Stimulated activated CD4-positive, alpha-beta T cell treated with anti-CD3 and anti-CD28 coated beads, Interleukin-4, amount 100 ng/mL, for 4 hours (primary cell): ENCODE data around the gene PAX9.

ENCODE experiments used
- DNase-seq, 2 experiments: peaks; one replicate each; pipeline ENCODE4 v3.0.0-alpha.2; 2020

Gene PAX9

DNA sequence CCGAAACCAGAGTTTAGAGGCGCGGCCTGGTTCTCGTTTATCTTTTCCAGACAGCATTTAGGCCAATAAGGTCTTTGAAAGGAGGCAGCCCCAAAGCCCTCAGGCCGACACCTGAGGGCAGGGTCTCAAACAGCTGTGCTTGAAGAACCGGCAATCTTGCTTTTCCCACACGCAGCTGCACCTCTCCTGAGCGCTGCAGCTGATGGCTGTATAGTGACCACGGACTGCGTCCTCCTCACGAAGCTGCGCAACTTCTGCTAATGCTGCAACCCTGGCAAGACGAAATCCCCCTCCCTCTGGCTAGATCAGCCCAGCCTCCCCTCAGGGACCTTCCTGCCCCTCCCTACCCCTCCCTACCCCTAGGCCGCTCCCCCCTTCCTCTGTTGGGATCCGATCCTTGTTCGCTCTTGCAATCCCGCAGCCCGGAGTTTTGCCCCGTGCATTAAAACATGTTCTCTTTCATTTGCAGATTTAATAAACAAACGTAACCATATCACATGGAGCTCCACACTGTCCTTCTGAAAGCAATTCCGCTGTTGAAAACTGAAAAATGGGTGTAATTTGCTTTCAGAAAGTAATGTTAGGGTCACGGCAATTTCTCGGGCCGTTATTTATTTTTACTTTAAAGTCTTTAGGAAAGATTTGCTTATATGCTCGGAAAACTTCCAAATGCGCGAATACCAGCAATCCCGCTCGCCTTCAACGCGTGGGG is 4.8 kb upstream of the PAX9 start:
- no peak for DNase-seq

DNA sequence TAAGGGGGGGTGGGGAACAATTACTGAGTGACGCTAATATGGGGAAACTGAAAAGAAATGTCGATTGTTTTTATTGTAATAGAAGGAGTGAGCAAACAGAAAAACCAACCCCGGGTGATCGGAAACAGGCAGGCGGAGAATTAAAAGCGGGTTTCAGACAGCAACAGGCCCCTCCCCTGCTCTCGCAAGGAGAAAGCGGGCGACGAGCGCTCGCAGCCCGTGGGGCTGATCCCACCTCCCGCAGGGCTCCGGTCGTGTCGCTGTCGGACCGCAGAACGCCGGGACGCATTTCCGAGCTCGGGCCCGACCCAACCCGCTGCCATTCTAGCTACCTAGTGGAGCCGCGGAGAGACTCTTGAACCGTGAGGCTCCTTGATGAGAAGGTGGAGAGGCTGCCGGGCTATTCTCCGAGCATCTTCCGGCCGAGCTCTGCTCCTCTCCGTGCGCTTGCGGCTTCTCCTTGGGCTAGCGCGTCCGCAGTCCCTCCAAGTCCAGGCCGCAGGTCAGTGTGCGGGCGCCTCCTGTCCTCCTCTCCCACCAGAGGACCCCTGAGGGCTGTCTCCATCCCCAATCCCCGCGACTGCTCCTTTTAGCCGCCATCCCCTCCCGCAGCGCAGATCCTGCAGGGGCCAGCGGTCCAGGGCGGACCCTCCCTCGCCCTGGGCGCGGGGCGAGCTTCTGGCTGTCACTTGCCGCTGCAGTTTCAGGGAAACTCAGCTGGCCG is 4.1 kb upstream of the PAX9 start:
- no peak for DNase-seq

DNA sequence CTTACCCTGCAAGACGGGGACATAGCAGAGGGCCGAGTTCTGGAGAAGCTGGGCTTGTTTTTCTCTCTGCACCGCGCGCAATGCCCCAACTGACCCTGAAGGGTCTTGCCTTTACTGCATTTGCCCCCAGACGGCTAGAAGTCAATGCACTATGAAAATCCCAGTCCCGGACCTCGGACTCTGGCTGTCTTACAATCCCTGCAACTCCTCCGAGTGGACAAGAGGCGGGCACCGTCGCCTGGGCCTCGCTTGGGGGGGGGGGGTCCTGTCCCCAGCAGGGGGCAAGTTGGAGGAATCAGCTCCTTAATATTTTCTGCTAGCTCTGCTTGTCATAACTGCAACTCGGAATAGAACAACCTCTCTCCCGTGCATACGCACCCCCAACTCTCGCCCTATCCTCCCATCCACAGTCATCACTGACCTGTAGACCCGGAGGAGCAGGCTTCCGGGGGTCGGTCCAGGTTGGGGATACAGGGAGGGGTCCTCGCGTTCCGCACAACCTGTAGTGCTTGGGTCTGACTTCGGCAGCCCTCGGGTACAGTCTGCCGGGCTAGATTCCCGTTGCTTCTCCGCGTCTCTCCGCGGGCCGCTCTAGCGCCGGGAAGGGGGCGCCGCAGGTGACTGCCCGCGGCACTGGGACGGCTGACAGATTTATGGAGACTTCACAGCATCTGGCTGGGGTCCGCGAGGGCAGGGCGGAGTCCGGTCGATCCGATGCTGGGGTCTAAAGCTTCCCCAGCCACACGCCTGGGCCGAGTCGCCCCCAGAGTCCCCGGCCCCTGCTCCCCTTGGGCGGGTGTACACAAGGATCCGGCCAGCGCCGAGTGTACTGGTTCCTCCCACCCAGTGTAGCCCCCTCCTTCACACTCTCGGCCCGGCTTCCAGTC is 3.3 kb upstream of the PAX9 start:
- no peak for DNase-seq

DNA sequence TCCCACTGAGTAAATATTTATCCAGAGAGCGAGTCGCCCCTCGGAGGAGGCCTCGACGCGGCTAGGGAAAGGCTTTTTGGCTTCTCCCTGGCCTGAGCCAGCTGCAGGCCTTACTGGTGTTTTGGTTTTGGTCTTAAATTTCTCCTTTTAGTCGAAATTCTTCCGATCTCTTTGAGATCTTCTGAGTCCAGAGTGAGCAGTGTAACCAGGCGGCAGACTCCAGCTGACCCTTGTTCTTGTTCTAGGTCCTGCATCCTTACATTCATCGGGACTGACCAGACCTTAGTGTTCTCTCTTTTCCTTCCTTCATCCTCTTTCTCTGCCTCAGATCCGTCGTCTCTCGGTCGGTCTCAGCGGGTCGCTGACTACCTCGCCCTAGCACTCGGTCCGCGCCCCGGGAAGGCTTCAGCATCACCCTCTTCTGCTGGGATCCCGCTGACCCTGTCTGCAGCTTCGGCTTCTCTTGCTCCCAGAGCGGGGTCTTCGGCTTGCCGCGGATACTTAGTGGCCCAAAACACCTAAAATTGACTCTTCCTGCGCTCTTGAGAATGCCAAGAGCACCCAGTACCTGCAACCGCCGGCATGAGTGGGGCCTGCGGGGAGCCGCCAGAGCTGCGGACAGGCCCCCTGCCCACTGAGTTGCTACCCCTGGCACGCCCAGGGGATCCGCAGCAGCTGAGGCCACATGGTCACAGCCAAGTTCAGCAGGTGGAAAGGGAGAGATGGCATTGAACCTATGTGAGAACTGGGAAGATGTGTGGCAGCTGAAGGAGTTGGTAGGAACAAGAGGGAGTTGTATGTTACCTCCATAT is 2.4 kb upstream of the PAX9 start:
- no peak for DNase-seq

DNA sequence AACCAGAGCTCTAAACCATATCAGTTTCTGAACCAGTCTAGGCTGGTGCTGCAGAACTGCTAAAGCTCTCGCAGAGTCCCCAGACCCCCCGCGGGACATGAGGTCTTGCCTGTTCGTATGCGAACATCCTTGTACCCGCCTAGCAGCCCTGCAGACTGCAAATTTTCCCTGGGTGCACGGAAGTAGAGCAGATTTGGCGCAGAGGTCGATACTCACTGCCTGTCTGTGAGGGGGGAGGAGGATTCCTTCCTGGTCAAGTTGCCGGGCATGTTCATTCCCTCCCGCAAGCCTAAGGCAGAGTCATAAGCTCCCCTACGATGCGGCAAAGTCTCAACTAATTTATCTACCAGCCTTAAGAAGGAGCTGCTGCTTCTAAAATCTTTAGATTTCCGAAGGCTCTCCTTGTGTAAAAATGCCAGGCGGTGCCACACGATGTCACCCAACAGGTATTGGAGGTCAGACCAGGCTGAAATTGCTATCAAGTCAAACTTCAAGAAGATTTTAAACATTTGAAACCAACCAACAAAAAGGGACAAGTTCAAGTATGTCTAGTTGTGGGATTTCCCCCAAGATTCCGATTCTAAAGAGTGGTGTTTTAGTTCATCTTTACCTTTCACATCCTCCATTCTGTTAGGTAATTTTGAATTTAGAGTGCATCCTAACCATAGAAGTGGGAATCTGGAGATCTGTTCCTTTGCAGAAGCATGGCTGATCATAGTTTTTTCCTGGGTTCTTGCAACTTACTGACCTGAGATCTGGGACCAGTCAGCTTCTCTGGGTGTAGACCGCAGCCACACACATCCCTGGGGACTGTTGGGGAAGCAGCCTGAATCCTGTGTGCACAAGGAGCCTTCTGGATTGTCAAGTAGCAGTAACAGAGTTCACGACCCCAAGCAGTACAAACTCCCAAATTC is 1.6 kb upstream of the PAX9 start:
- DNase-seq: no peak

DNA sequence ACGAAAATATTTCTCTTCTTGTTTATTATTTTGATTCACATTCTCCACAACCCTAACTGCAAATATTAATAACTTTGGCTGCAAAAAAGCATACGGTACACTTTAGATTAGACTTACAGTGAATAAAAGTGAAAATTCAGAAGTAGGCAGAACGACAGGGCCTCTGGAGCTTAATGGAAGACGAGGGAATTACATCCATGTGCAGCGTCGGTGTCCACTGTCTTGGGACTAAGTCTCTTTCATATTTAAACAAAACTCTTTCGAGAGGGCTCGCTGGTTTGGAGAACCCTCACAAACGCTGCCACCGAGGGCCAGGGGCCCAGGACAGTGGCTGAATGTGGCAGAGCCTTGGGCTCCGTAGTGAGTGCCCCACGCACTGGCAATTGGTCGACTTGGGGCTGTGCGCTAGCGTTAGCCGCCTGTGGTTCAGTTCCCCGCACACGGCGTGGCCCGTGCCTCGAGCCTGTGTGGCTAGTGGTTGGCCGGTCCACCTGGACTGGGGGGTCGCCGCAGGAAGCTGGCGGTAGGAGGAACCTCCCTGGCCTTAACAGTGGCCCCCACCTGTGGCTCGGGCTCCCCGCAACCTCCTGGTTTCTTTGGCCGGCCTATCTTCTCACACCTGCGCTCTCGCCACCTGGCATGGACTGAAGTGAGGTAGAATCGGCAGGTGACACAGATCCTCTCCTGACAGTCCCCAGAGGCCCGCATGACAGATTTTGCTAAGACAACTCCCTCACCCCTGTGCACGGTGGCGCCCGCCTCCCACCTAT is 739 bp upstream of the PAX9 start:
- no peak for DNase-seq

DNA sequence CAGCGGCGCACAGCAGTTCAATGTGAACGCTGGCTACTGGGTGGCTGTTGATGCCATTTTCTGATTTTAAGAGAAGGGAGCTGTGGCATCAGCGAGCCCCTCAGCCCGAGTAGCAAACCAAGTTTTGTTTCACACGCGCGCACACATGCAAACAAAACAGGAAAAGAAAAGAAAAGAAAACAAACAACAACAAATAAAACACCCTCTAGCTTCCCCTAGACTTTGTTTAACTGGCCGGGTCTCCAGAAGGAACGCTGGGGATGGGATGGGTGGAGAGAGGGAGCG is 540 bp downstream of the PAX9 start:
- no peak for DNase-seq

DNA sequence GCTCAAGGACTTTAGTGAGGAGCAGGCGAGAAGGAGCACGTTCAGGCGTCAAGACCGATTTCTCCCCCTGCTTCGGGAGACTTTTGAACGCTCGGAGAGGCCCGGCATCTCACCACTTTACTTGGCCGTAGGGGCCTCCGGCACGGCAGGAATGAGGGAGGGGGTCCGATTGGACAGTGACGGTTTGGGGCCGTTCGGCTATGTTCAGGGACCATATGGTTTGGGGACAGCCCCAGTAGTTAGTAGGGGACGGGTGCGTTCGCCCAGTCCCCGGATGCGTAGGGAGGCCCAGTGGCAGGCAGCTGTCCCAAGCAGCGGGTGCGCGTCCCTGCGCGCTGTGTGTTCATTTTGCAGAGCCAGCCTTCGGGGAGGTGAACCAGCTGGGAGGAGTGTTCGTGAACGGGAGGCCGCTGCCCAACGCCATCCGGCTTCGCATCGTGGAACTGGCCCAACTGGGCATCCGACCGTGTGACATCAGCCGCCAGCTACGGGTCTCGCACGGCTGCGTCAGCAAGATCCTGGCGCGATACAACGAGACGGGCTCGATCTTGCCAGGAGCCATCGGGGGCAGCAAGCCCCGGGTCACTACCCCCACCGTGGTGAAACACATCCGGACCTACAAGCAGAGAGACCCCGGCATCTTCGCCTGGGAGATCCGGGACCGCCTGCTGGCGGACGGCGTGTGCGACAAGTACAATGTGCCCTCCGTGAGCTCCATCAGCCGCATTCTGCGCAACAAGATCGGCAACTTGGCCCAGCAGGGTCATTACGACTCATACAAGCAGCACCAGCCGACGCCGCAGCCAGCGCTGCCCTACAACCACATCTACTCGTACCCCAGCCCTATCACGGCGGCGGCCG is 1.1 kb downstream of the PAX9 start:
- DNase-seq: no peak

DNA sequence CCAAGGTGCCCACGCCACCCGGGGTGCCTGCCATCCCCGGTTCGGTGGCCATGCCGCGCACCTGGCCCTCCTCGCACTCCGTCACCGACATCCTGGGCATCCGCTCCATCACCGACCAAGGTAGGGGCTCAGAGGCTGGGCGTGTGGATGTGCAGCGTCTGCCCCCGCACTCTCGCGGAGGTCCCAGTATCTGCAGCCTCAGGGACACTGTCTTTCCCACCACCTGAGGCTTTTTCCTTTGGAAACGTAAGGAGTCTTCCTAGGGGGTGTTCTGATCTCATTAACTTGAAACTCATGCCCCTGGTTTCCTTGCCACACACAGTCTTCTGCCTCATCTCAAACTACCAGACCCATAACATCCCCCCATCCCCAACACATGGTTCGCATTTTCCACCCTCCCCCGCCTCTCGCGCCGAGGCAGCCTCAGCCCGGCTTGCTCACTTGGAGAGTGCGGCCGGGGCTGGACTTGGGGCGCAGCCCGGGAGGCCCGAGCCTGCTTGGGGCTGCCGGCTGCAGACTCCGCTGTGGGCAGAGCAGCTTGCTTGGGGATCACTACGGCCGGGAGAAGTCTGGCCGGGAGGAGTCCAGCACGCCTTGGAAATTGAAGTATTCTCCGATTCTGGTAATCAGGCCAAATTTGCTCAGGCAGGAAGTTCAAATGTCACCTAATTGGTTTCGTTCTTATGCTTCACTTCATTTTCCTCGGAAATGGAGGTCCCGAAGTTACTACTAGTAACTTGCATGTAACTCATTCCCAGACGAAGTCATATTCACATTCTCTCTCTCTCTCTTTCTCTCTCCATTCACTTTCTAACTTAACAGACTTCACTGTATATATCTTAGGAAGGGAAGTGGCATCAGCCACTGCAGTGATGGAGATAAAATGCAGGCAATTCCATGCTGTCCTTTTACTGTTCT is 2.0 kb downstream of the PAX9 start:
- no peak for DNase-seq

DNA sequence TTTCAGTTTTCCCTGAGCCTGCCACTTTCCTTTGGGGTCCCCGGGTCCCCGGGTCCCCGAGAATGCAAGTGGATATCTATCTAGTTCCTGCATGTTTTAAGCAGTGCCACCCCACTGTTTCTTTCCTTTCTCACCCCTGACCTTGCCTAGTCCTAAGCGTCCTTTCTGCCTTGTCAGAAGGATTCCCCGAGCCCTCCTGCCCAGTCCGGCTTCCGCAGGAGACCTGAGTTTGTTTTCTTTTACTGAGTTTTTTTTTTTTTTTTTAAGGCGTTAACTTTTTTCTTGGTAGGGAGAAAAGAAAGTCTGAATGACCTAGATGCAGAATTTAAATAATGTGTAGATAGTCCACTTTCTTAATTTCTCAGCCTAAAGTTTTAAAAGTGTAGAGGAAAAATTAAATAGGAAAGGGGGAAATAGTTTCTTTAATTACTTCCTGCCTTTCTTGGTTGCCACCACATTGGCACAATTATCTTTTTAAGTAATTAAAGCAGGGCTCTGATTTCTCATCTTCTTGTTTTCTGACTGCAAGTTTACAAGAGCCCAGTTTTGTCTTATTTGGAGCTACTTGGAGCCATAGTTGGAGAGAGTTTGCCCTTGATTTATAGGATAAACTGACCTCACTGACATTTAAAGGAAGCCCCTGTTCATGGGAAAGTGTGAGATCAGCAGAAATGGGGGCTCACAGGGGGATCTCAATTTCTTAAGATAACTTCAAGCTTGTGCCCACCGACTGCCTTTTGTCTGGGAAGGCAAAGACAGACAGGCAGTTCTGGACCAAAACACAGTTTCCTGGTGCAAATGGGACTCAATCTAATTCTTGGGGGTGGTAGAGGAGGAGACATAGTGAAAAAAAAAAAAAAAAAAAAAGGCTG is 2.9 kb downstream of the PAX9 start:
- DNase-seq: no peak

DNA sequence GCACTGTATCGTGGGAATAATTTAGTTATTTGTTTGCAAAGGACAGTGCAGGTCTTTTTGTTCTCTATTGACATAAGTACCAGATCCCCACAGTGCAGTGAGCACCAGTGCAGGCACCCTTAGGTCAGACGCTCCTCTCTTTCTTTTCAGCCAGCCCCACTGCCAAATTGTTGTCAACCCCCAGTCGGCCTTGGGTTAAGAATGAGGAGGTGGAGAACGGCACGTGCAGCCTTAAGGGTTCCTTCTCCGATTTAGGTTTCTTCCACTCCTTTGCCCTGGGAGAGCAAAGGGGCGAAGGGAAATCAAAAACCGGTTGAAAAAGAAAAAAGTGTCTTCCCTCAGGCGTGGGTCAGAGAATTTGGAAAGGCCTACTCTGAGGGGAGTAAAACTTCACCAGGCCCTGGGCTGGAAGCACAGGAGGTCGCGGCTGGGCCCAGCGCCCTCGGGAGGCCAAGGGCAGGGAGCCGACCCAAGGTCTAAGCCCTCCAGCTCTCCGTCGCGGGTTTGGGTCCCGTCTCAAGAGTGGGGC is 4.3 kb downstream of the PAX9 start:
- no peak for DNase-seq

DNA sequence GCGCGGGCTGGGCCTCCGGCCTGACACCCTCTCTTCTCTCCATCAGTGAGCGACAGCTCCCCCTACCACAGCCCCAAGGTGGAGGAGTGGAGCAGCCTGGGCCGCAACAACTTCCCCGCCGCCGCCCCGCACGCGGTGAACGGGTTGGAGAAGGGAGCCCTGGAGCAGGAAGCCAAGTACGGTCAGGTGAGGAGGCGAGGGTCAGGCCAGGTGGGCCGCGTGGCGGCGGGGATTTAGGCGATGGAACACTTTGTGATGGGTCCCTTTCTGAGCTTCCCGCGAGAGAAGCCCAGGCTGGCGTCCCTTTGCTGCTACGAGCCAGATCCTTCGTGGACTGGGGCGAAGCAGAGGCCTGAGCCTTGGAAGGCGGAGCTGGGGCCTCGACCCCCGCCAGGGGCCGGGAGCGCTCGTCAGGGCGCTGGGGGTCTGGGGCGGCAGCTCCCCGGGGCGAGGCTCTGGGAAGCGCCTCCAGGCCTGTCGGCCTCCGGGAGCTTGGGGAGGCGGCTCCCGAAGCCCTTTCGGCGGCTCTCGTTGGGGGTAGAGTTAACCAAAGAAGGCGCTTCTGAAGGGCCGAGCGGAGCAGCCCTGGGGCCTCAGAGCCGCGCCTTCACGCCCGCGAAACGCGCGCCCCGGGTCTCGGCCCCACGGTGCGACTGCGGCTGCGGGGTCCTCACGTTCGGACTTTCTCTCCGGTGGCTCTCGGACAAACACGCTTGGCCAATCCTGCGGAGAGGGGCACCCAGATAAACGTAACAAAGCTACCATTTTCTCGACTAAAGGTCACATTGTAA is 5.0 kb downstream of the PAX9 start:
- DNase-seq: no peak

DNA sequence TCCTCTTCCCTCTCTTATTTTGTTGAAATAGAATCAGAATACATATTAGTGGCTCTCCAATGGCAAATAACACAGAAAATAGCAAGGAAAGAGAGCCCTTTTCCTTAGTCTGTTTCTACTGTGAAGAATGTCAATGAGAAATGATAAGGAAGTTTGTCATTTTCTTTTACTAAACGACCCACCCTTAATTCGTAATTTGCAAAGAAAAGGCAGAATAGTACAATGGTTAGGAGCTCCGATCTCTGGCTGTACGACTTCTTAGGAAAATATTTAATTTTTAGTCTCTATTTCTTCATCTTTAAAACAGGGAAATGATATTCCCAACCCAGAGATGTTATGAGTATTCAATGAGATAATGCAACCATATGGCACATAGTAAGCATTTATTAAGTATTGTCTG is 6.0 kb downstream of the PAX9 start:
- no peak for DNase-seq

DNA sequence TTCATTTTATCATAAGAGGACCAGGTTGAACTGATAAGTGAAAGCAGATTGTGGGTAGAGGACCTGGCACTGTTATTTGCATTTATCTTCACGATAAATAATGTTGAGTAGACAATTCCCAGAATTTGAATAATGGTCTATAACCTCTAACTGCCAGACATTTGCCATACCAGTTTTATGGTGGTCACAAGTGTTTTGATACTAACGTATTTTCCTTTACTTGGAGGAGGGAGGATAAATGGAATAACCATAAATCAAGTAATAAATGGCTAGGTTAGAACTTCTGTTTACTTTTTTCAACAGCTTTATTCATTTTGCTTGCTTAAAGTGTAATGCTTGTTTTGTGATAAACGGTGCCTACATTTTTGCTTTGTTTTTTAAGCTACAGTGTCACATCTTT is 9.5 kb downstream of the PAX9 start:
- no peak for DNase-seq

DNA sequence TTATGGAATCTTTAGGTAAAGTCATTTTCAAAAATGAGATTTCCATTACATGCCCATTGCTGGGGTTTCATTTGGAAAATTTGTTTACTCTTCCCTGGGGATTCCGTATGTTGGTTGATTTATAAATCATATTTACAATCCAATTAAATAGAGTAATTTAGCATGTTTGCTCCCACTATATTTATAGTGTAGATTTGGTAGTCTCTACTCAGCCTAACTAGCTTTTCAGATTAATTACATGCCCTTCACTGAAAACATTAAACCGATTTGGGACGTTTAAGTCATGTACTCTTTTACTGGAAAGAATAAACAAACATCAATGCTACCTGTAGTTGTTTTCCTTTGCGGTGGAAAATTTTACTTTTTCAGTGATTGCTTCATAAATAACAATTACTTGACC is 10.4 kb downstream of the PAX9 start:
- DNase-seq: no peak

DNA sequence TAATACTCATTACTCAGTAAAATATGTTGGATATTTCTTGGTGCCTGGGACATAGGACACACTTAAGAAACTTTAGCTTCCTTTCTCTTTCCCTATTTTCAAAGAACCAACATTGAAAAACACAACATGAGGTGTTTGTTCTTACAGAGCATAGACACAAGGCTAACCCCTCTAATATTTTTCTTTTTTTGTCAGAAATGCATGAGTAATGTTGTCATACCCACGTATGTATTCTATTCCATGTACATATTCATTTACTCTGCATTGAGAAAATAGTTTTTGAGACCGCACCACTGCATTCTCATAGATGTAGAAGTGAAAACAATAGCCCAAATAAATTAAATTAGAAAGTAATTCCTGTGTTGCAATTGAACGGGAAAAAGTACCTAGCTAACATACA is 13.0 kb downstream of the PAX9 start:
- DNase-seq: no peak

DNA sequence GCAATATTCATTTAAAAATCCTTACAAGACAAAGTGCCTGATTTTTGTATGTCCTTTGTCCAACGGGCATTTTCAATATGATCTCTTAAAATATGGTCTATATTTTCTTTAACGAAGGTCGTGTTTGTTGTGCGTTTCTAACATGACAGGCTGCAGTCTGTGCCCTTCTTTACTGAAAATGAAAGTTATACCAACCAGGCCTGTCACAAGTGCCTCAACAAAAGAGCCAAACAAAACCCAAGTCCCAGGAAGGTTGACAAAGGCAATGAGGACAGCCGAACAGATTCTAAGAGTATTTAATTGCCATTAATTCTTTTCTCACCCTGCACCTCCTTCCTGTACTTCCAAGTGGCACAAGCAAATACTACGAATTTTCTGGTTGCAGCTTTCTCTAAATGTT is 13.9 kb downstream of the PAX9 start:
- DNase-seq: no peak
